Mesendoderm (in vitro differentiated cells): Measurements from ENCODE around the gene GNA15.

Experiments used
- DNase-seq: peaks from one replicate; pipeline ENCODE4 v3.0.0; 2013
- H2AK5ac ChIP-seq: 2 replicates; pipeline ENCODE4 v1.6.1; 2013; ENCODE audit warnings: low read length, inconsistent platforms
- H2BK120ac ChIP-seq: 2 replicates; pipeline ENCODE4 v1.6.1; 2013; ENCODE audit warnings: low read depth, mild to moderate bottlenecking, low read length, moderate library complexity, mixed read lengths
- H2BK15ac ChIP-seq: replicated peaks from 2 replicates; pipeline ENCODE4 v1.6.1; 2013; ENCODE audit warnings: low read depth, mild to moderate bottlenecking, moderate library complexity
- H2BK5ac ChIP-seq: 2 replicates; pipeline ENCODE4 v1.6.1; 2013; ENCODE audit warnings: low read length, inconsistent platforms
- H3K18ac ChIP-seq: 2 replicates; pipeline ENCODE4 v1.6.1; 2013; ENCODE audit warnings: mild to moderate bottlenecking, low read length, mixed read lengths
- H3K23ac ChIP-seq: one replicate; pipeline ENCODE4 v1.6.1; 2013; ENCODE audit warnings: low read length
- H3K27ac ChIP-seq: 2 replicates; pipeline ENCODE4 v1.5.1; 2013; ENCODE audit warnings: low read depth, mild to moderate bottlenecking, inconsistent platforms, low read length, moderate library complexity
- H3K27me3 ChIP-seq: 2 replicates; pipeline ENCODE4 v1.6.1; 2013; ENCODE audit warnings: low read length, control low read depth, mild to moderate bottlenecking, inconsistent platforms; ENCODE audit not compliant: insufficient read depth, poor library complexity
- H3K36me3 ChIP-seq: 2 replicates; pipeline ENCODE4 v1.6.1; 2013; ENCODE audit warnings: low read length, inconsistent platforms; ENCODE audit not compliant: control insufficient read depth, insufficient read depth
- H3K4ac ChIP-seq: one replicate; pipeline ENCODE4 v1.6.1; 2013; ENCODE audit warnings: low read depth, mild to moderate bottlenecking, low read length, moderate library complexity
- H3K4me1 ChIP-seq: 2 replicates; pipeline ENCODE4 v1.6.1; 2013; ENCODE audit warnings: low read depth, low read length, inconsistent platforms; ENCODE audit not compliant: control insufficient read depth
- H3K4me2 ChIP-seq: 2 replicates; pipeline ENCODE4 v1.6.1; 2013; ENCODE audit warnings: low read length
- H3K4me3 ChIP-seq: 2 replicates; pipeline ENCODE4 v1.5.1; 2013; ENCODE audit warnings: mild to moderate bottlenecking, low read length
- H3K56ac ChIP-seq: one replicate; pipeline ENCODE4 v1.6.1; 2013; ENCODE audit warnings: low read length
- H3K79me1 ChIP-seq: 2 replicates; pipeline ENCODE4 v1.6.1; 2013; ENCODE audit warnings: low read length, inconsistent platforms
- H3K79me2 ChIP-seq: 2 replicates; pipeline ENCODE4 v1.6.1; 2013; ENCODE audit warnings: mild to moderate bottlenecking, low read length; ENCODE audit not compliant: control insufficient read depth, insufficient read depth
- H3K9ac ChIP-seq: 2 replicates; pipeline ENCODE4 v1.6.1; 2013; ENCODE audit warnings: low read length, inconsistent platforms
- H4K5ac ChIP-seq: one replicate; pipeline ENCODE4 v1.6.1; 2013; ENCODE audit warnings: low read length
- H4K8ac ChIP-seq: one replicate; pipeline ENCODE4 v1.6.1; 2013; ENCODE audit warnings: low read depth, mild to moderate bottlenecking, control low read depth, low read length, moderate library complexity
- WGBS: extraction: QIAGEN DNeasy Blood & Tissue Kit; methylation state at CpG from one replicate; pipeline ENCODE4 v1.1.7; 2013; ENCODE audit warnings: low lambda C conversion rate, missing lambda C conversion rate; ENCODE audit not compliant: insufficient coverage; ENCODE audit errors: extremely low coverage; 5-methylcytosine and 5-hydroxymethylcytosine counted together

The GNA15 gene

DNA sequence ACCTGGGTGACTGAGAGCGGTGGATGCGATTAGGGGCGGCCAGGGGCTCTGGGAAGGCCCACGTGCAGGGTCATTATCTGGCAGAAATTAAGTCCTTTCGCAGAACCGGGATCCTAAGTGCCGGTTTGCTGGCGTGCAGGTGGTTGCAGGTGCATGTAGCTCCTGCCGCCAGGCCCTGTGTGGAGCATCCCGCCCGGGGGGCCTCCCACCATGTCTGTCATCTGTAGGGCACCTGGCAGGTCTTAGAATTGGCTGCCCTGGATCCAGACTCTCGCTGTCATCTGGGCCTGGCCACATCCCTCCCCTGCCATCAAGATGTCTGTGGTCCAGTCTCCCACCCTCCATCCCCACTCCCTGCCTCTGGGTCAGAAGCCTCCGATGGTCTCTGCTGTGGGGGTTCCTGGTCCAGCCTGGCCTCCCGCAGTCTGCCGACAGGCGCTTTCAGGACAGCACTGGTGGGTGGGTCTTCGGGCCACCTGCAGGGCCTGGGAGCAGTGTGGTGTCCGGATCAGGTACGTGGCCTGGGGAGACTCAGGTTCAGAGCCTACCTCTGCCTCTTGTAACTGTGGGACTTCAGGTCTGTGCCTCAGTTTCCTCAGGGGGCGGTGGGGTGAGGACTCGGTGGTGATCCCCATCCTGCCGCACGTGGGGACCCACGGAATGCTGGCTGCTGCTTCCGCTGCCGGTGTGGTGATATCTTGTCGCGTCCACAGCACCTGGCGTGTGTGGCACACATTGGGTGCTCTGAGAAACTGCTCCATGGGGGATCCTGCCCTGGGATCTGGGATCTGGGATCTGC, 36.3 kb upstream of the GNA15 start:
- Histone ChIP-seq H2BK5ac (no peak overlapping the region), H3K4me3 (no peak overlapping the region), H3K79me1 (peaks cover 30% of the 10 kb centered on the region), H3K27me3 (no peaks in the 10 kb centered on the region), H3K4ac (no peak overlapping the region), H3K9ac (no peak overlapping the region), H4K8ac (no peak overlapping the region), H4K5ac (no peak overlapping the region), H3K4me1 (peaks cover 8% of the 10 kb centered on the region), H3K56ac (no peak overlapping the region), H3K18ac (no peak overlapping the region), H3K79me2 (peaks cover 52% of the 10 kb centered on the region), H2BK120ac (no peak overlapping the region), H3K27ac (no peak overlapping the region), H3K4me2 (no peak overlapping the region), H3K23ac (no peak overlapping the region), H2BK15ac (no peak overlapping the region), H3K36me3 (no peaks in the 10 kb centered on the region), H2AK5ac (no peak overlapping the region)
- no peak for DNase-seq
- no CpG with 5 or more reads among the region's 29 CpGs for WGBS

DNA sequence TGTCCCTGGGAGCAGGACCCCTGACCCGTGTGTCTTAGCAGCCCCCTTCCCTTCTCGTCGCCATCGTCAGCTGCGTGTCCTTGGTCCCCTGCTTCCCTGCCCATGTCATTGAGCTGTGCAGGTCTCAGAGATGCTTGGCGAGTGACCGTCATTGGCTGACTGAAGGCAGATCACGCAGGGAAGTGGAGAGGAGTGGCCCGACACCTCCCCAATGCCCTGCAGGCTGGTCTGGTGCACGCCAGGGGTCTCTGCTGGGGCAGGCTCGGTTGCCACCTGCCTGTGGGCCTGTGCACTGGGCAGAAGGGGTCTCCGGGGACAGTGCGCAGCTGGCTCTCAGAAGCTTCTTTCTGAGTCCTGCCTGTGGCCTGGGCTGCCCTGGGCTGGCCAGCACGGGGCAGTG, 35.5 kb upstream of the GNA15 start:
- DNase-seq, result no peak
- no peak overlapping the region for H3K18ac ChIP-seq
- H2AK5ac ChIP-seq, result no peak overlapping the region
- H3K4me1 ChIP-seq, result peaks cover 5% of the 10 kb centered on the region
- no peak overlapping the region for H4K5ac ChIP-seq
- H3K4ac ChIP-seq, result no peak overlapping the region
- no peak overlapping the region for H2BK120ac ChIP-seq
- no peak overlapping the region for H3K56ac ChIP-seq
- no peaks in the 10 kb centered on the region for H3K36me3 ChIP-seq
- no peaks in the 10 kb centered on the region for H3K27me3 ChIP-seq
- H3K79me2 ChIP-seq, result peaks cover 46% of the 10 kb centered on the region
- H2BK15ac ChIP-seq, result no peak overlapping the region
- H3K79me1 ChIP-seq, result peaks cover 28% of the 10 kb centered on the region
- H3K23ac ChIP-seq, result no peak overlapping the region
- no peak overlapping the region for H3K9ac ChIP-seq
- H2BK5ac ChIP-seq, result no peak overlapping the region
- WGBS, result no CpG with 5 or more reads among the region's 14 CpGs
- no peak overlapping the region for H3K27ac ChIP-seq
- H4K8ac ChIP-seq, result no peak overlapping the region
- no peak overlapping the region for H3K4me2 ChIP-seq
- H3K4me3 ChIP-seq, result no peak overlapping the region

GRCh38 chr19:3100747-3101730, 34.8 kb upstream of the GNA15 start:
- Histone ChIP-seq H3K23ac (no peak overlapping the region), H3K4me3 (no peak overlapping the region), H3K4ac (no peak overlapping the region), H2BK5ac (no peak overlapping the region), H4K5ac (no peak overlapping the region), H3K4me2 (no peak overlapping the region), H2BK15ac (no peak overlapping the region), H3K79me2 (peaks cover 44% of the 10 kb centered on the region), H3K9ac (no peak overlapping the region), H3K36me3 (no peaks in the 10 kb centered on the region), H2AK5ac (no peak overlapping the region), H4K8ac (no peak overlapping the region), H3K18ac (no peak overlapping the region), H3K56ac (no peak overlapping the region), H2BK120ac (no peak overlapping the region), H3K27me3 (no peaks in the 10 kb centered on the region), H3K4me1 (peaks cover 3% of the 10 kb centered on the region), H3K27ac (no peak overlapping the region), H3K79me1 (peaks cover 28% of the 10 kb centered on the region)
- WGBS, result no CpG with 5 or more reads among the region's 34 CpGs
- no peak for DNase-seq

GRCh38 chr19:3102239-3103140, 33.3 kb upstream of the GNA15 start:
- no peaks in the 10 kb centered on the region for H3K36me3 ChIP-seq
- H4K5ac ChIP-seq, result no peak overlapping the region
- H3K4me2 ChIP-seq, result no peak overlapping the region
- H2AK5ac ChIP-seq, result no peak overlapping the region
- H3K27me3 ChIP-seq, result no peaks in the 10 kb centered on the region
- H3K4ac ChIP-seq, result no peak overlapping the region
- no peak overlapping the region for H3K27ac ChIP-seq
- no peak overlapping the region for H3K4me3 ChIP-seq
- H3K4me1 ChIP-seq, result no peaks in the 10 kb centered on the region
- no peak overlapping the region for H3K56ac ChIP-seq
- no peak overlapping the region for H3K18ac ChIP-seq
- DNase-seq, result no peak
- no peak overlapping the region for H2BK5ac ChIP-seq
- H2BK15ac ChIP-seq, result no peak overlapping the region
- peaks cover 36% of the 10 kb centered on the region for H3K79me2 ChIP-seq
- WGBS, result no CpG with 5 or more reads among the region's 34 CpGs
- peaks cover 24% of the 10 kb centered on the region for H3K79me1 ChIP-seq
- no peak overlapping the region for H4K8ac ChIP-seq
- H2BK120ac ChIP-seq, result no peak overlapping the region
- H3K9ac ChIP-seq, result no peak overlapping the region
- H3K23ac ChIP-seq, result no peak overlapping the region

GRCh38 chr19:3104708-3104983, 31.2 kb upstream of the GNA15 start:
- no CpG with 5 or more reads among the region's 10 CpGs for WGBS
- DNase-seq, result no peak
- Histone ChIP-seq H4K5ac (no peak overlapping the region), H3K27ac (no peak overlapping the region), H3K4me1 (no peaks in the 10 kb centered on the region), H3K9ac (no peak overlapping the region), H3K23ac (no peak overlapping the region), H2BK120ac (no peak overlapping the region), H3K4ac (no peak overlapping the region), H2BK15ac (no peak overlapping the region), H2AK5ac (no peak overlapping the region), H3K4me2 (no peak overlapping the region), H3K79me1 (peaks cover 22% of the 10 kb centered on the region), H4K8ac (no peak overlapping the region), H3K56ac (no peak overlapping the region), H3K36me3 (no peaks in the 10 kb centered on the region), H3K4me3 (no peak overlapping the region), H3K79me2 (peaks cover 26% of the 10 kb centered on the region), H2BK5ac (no peak overlapping the region), H3K18ac (no peak overlapping the region), H3K27me3 (no peaks in the 10 kb centered on the region)
